ENCODE results near the gene IGSF21.

Gene IGSF21

DNA sequence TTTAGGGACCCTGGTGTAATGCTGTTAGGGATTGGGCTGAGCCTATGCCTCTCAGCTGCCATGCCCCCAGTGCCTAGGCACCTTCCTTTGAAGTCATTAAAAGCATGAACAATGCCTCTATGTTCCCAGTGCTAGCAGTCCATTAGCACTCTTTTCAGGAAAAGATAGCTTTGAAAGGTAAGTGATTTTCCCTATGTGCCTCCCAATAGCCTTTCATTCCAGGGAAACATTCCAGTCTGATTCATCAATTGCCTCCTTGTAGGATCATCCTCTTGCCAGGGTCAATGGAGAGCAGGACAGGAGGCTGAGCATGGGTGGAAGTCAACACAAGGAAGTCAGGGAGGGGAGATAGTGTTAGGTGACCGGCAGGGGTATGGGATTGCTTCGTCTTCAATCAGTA, 8.6 kb upstream of the IGSF21 start:
- DNase-seq = no peak

DNA sequence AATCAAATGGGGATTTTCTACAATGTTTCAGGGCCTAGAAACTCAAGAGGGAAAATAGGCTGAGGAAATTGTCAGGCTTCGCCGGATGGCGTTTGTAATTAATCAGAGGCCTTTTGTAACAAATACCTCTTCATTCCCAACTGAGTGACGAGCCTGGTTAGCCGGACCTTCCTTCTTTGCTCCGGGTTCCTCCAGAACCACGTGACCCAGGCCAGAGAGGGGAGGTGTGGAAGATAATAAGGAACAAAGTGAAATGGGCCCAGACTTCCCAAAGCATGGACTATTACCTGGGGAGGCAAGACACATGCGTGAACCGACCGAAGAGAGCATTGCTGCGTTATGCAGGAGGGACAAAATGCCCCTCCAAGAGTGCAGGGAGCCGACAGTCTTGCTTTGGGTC, 7.5 kb upstream of the IGSF21 start:
- DNase-seq = no peak

DNA sequence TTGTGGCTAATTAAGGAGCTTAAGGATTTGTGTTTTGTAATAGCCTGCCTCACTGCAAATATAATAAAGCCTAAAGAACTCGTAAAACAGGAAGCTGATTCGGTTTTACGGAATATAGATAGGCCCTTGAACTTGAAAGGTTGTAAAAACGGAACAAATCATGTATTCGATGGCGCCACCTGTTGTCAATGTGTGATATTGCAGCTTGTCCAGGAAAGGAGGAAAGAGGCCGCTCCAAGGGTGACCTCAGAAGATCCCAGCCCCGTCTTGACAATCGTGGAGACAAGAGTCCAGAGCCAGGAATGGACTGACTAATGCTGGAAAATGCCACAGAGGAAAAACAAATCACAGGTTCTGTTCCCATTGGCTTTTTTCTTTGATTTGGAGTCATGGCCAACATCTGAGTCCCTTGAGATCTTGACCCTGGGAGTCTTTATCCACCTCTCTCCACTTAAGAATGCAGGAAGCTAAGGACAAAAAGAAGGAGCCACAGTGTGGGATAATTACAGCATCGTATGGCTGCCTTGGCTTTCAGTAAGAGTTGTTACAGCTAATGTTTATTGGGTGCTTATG, 7.0 kb upstream of the IGSF21 start:
- DNase-seq = peak; percentile 64

DNA sequence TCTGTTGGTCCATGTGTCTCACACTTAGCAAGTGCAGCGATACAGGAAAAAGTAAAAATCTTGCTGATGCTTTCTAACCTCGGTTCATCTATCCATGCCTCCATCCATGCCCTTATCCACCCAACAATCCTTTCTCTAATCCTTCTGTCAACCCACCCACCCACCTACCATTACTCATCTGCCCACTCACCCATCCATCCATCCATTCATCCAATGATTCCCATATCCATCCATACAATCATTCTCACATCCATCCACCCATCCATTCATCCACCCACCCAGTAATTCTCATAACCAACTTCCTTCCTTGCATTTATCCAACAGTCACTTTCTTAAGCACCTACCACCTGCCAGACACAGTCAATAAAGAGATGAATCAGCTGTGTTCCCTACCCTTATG, 6.1 kb upstream of the IGSF21 start:
- no peak for DNase-seq

DNA sequence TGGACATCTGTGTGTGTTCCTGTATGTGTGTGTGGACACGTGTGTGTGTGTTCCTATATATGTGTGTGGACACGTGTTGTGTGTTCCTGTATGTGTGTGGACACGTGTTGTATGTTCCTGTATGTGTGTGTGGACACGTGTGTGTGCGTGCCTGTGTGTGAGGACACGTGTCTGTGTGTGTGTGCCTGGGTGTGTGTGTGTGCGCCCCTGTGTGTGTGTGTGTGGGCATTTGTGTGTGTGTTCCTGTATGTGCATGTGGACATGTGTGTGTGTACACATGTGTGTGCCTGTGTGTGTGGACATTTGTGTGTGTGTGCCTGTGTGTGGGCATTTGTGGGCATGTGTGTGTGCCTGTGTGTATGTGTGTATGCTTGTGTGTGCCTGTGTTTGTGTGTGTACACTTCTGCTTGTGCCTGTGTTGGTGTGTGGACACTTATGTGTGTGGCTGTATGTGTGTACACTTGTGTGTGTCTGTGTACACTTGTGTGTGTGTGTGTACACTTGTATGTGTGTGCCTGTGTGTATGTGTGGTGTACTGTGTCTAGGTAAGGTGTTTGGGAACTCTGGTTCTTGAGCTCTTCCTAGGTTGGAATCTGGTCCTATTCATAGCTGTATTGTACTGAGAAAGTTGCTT, 3.7 kb upstream of the IGSF21 start:
- DNase-seq = no peak

DNA sequence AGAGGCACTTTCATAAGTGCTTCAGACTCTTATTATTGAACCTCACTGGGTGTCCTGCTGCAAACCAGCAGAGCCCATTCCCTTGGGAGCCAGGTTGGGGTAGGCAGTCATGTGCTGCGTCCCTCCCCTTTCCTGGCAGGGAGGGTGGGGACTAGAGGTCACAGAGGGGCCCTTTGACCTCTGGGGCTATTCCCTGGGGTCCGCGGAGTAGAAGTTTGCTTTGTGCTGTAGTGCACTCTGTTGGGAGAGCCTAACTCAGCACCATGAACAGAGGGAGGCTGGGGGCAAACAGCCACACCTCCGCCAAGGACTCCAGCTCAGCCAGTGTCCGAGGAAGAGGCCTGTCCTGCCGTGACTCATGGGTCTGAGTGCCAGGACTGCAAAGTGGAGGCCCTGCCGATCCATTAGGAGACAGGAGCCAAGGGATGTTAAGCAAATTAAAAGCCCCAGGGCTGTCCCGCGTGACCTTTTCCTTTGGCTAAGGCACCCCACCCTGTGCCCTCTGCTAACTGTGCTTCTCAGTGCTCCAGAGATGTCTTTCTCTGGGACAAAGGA, 3.0 kb upstream of the IGSF21 start:
- DNase-seq = no peak

DNA sequence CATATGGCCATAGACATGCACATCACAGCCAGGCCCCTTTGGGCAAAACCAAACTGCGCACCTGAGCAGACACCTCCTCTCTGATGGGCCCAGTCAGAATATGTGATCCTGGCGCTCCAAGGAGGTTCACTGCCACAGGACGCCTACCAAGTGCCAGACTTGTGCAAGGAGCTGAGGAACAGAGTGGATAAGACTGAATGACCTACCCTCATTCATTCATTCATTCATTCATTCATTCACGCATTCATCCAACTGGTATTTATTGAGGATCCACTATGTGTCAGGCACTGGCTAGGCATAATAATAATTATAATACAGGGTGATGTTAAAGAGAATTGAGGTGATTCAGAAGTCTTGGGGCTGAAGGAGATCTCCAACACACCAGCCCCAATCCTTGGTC, 2.4 kb upstream of the IGSF21 start:
- DNase-seq = no peak

DNA sequence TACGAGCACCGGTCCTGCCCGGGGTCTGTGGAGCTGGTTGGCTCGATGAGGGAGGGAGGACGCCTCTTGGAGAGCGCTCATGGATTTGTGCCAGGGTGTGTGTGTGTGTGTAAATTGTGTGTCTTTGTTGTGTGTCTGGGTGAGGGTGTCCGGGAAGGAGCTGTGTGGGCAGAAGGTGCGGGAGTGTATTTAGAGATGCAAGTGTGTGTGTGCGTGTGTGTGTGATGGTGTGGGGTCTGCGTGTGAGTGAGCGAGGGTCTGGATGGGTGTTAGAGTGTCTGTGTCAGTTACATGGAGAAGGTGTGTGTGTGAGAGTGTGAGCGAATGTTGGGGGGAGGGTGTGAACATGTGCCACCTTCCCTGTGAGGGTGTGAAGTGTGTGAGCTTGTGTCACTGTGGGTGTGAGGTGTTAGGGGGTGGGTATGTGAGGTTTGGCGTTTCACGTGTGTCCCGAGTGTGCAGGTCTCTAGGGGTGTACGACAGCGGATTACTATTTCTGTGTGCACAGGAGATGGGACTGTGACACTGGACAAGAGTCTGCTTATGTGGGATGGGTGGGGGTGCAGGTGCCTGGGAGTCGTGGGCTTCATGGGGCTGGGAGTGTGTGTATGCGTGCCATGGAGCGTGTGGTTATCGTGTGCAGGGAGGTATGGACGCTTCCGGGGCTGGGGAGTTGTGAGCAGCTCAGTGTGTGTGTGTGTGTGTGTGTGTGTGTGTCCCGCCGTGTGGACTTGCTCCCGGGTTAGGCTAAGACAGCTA, 880 bp downstream of the IGSF21 start:
- DNase-seq = peak; percentile 32

DNA sequence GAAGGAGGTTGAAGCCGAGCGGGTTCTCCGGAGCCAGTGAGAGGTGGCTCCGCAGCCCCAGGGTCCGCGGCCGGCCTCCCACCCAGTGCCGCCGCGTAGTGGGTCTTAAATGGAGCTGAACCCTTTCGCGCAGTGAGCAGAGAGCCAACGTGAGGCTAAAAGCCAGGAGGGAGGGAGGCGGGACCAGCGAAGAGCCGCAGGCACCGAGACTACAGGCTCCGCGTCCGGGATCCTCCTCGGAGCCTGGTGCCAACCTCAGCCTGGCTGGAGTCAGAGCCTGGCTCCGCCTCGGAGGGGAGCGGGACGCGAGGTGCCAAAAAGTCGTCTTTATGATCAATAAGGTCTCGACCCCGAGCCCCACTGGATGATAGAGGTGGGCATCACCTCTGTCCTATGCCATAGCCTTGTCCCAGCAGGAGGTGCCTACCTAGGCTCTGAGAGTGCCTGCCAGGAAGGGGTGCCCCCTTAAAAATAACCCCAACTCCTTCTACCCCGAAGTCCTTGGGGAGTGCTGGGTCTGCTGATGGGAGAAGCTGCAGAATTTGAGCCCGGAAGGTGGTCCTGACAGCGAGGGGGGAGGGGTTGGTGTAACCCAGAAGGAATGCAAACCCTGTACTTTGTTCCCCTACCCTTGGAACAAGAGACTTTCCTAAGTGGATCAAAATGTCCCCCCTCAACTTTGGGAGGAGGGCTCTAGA, 1.6 kb downstream of the IGSF21 start:
- DNase-seq = peak; percentile 22

DNA sequence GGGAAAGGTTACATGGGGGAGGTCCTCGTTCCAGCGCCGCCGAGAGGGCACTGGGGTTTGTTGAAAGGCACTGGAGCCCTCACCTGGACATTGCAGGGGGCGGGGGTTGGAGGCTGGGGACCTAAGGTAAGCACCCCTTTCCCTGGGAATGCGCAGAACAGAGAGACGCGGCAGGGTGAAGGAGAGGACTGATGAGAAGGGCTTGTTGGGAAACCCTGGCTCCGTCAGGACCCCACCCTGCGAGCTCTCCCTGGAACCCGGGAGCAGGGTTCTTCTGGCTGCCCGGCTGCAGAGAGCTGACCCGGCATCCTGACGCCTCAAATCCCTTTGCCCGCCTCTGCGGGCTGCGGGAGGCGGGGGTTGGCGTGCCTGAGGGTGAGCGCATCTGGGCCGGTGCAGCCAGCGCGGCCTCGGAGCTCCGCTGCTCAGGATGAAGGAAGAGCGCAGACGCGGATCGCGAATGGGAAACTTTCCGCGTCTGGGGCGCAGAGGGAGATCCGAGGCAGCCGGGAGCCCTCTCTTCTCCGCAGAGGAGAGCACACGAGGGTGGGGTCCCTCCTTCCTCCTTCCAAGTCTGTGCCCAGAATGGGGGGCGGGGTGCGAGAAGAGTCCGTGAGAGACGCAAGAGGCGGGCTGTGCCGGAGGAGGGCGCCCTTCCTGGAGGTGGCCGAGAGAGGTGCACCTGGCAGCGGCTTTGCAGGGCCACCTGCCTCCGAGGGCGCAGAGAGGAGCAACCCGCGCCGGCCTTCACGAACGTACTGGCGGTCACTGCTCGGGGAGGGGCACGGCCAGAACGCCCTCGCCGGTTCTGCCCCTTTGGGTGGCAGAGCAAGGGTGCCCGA, 2.4 kb downstream of the IGSF21 start:
- DNase-seq = no peak

DNA sequence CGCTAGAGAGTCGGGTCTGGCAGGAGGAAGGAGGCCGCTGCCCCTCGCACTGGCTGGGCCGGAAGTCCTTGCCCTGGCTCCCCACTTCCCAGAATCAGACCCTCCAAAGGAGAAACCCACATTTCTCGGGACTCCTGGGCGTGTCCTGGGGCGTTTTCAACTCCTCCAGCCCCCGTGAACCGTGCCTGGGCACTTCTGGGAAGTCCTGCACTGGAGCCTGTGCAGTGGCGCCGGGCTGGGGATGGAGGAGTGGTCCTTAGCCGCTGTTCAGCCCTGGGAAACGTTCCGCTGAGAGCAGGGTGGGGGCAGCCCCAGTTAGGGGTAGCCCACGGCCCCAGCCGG, 3.0 kb downstream of the IGSF21 start:
- no peak for DNase-seq

DNA sequence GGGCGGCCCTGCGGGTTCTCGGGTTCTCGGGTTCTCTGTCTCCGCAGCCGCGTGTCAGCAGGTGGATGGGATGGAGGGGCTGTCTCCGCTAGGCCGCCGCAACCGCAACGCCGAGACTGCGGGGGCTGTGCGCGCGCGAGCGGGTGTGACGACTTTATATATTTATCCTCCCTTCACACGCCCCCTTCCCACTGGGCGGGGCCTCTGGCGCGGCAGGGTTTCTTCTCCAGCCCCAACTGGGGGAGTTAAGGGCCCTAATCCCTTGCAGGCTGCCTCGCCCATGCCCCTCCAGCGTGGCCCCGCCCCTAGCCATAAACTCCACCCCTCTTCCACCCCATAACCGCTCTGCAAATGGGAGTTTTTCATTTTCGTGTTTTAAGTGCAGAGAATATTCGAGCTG, 3.4 kb downstream of the IGSF21 start:
- DNase-seq = no peak

DNA sequence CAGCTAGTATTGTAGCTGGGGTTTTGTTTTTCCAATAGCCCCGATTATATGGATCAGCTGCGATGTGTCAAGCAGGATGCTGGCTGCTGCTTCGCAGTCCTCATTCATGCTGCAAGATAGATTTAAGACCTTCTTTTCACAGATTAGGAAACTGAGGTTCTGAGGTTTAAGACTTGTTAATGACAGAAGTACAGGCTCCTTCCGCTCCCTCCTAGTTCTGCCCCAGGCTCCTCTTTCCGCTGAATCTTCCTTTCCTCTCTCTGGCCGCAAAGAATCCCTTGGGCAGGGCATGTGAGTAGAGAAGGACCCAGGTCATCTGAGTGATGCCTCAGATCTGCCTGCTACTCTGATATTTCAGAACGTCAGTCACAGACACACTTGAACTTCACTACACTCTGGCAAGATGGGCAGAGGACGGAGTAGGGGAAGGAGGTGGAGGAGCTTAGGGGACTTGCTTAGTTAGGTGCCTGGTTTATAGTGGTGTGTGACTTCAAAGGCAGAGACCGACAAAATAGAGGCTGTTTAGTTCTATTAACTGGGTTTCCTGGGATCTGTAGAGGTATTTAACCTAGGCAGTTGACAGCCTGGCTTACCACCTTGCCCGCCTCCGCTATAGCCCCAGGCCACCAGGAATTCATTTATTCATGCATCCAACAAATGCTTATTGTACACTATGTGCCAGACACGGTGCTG, 4.2 kb downstream of the IGSF21 start:
- no peak for DNase-seq

DNA sequence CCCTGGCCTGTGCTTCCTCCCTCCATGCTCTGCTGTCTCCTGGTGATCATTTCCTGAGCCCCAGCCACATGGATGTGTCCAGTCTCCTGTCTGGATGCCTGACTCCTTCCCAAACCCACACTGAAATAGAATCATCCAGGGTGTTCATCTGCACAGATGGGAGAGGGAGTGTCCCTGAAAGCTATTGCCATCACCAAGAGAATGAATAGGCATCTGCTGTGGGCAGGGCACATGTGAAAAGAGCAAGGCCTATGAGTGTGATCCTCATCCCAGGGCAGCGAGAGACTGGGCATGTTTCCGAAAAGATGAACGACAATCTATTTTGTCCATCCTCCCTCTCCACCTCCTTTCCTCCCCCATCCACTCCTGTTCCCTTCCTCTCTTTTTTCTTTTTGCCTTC, 5.0 kb downstream of the IGSF21 start:
- DNase-seq = peak; percentile 88

DNA sequence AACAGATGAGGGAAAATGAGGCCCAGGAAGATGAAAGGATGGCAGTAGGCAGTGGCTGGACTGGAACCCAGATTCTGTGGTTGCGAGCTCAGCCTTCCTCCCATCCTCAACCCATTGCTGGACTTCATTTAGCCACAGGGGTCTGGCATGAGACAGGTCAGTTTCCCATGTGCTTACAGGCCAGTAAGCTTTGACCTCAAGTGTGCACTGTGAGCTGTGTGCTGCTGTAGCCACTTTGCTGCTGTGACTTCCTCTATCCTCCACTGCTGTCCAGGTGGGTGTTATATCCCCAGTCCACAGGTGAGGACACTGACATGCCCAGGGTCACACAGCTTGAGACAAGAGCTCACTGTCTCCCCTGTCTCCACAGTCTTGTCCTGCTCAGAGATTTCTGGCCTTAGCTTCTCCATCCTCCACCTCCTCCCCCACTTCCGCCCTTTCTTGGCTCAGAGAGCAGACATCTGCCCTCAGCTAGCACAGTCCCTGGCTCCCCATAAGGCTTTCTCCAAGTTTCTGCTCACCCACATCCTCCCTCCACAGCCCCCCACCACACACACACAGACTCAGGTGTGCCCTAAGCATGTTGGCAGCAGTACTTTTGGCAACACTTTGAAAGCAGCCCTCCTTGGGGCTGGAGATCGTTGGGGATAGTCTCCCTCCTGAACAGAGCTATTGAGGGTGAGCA, 7.3 kb downstream of the IGSF21 start:
- no peak for DNase-seq

DNA sequence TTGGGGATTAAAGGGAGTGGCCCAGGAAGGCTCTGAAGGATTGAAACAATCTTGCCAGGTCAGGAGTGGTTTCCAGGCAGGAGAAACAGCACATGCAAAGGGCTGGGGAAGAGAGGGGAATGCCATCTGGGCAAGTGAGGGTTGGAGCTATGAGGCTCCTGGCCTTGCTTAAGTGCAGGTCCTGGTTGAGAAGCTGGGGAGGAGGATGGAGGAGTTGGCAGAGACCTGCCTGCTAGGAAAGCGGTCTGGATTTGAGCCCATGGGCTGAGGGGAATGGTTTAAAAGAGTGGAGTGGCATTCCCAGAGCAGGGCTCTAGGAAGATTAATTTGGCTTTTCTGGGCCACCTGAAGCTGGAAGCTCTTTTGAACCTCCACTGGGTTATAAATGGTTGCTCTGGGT, 9.2 kb downstream of the IGSF21 start:
- DNase-seq = no peak

DNA sequence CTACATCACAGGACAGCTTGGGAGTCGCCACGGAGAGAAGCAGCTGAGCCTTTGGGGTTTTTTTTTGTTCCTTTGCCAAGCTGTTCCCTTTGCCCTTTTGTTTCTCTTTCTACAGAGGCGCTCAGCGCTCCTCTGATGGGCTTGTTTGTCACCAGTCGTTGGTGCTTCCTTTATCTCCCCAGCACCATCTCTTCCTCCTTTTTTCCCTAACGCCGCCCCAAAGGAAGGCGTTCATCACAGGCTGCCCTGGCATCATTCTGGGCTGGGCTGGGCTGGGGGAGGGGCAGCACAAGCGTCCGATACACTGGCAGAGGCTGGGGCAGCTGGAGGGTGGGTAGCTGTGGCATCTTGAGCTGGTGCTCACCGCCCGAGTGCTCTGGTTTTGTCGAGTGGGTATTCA, 10.5 kb downstream of the IGSF21 start:
- peak; percentile 20 for DNase-seq

DNA sequence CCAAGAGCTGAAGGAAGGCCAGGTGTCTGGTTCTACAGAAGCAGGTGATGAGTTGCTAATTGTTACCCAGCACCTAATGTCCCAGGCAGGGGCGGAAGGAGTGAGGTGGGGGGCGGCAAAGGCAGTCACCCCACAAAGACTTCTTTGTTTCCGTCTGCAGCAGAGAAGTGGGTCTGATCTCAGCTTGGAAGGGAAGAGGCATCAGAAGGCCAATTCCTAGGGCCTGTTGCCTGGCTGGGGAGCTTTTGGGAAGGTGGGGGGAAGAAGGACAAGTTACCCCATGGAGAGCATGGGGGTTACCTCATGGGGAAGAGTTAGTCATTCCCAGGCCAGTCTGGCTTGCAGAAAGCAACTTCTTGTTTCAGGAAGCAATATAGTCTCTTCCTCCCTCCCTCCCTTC, 10.9 kb downstream of the IGSF21 start:
- DNase-seq = no peak

DNA sequence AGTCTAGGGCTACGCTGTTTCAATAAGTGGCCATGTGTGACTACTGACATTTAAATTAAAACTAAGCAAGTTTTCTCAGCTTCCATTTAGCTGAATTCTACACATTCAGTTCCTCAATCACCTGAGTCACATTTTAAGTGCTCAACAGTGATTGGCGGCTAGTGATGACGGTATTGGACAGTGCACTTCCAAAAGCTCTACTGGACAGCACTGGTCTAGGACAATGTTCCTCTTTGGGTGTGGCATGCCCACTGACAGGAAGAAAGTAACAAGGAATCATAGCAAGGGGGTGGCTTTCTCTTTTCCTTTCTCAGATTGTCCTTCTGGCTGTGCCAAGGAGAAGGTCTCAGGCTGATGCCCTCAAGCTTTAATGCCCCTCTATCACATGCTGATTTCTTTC, 11.7 kb downstream of the IGSF21 start:
- no peak for DNase-seq

DNA sequence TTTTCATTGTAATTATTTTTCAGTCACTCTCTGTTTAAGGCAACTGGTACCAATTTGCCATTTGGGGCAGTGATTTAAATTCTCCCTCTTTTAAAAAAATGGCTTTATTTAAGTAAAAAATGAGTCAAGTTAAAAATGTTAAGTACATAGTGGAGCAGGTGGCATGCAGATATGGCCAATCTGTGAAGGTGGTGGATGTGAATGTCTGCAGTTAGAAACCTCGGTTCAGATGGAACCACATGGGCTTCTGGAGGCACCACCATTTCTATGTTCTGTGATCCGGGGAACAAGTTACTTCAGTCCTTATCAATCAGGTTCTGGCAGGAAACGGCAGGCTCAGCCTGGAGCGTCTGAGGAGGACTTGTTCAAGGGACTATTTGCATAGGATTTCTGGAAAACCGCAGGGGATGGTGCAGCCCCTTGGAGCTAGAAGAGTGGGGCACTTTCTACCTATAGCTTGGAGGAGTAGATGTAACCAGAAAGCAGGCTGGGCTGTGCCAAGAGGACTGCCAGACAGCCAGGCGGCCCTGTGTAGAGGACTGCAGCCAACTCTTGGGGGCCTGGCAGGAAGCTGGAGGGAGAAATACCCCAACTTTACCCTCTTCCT, 12.3 kb downstream of the IGSF21 start:
- DNase-seq = no peak

DNA sequence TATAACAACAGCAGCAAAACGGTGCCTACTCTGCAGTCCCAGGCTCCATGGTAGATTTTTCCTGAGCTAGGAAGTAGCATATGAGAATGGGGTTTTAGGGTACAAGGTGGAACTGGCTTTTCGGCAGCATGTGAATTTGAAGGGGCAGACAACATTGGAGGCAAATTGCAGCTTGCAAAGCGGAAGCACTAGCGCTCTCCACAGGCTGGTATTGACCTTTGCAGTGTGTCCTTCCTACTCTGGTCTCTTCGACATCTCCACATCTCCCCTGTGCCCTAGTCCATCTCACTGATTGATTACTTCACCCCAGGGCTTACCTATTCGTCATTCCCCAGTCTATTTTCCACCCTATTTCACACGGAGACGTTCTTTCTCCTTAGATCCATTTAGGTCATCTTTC, 13.0 kb downstream of the IGSF21 start:
- DNase-seq = no peak
